Measurements from ENCODE around the gene ATP10B. TPM values are rescaled to one million over a fixed set of nuclear protein-coding genes. Genes with fewer than 3 reads are reported as not detected.

The ATP10B gene
- total and polyA plus RNA-seq, 2 of the 8 experiments (the other 6 are each of a cell fraction or from before 2014, with no cell fraction given) = 0.06 to 0.11 TPM

- no peak overlapping the region for H4K5ac ChIP-seq (ENCODE audit: insufficient read length, low read depth, low read length)
- H4K20me1 ChIP-seq (replicated peaks in 1 of 2; ENCODE audit: control insufficient read depth in 1 of 2, insufficient read depth in 2 of 2, low read length in 2 of 2) = no peaks in the 10 kb centered on the region
- H3K23me2 ChIP-seq (ENCODE audit: low read depth, low read length) = no peaks in the 10 kb centered on the region
- no peak overlapping the region for H3K9ac ChIP-seq (replicated peaks in 1 of 4; ENCODE audit: extremely low read depth in 1 of 4, low read depth in 3 of 4, low read length in 3 of 4)
- no peak overlapping the region for H3K4me2 ChIP-seq (ENCODE audit: insufficient read depth in 1 of 2, low read depth in 2 of 2, low read length in 2 of 2)
- H2BK20ac ChIP-seq (ENCODE audit: low read length) = no peak overlapping the region
- H2BK120ac ChIP-seq (replicated peaks; ENCODE audit: low read depth, low read length) = no peak overlapping the region
- H4K8ac ChIP-seq (ENCODE audit: extremely low read depth, insufficient read depth, low read length) = no peak overlapping the region
- no peaks in the 10 kb centered on the region for H3K9me3 ChIP-seq (ENCODE audit: insufficient read depth in 2 of 2, low read depth in 1 of 2, low read length in 1 of 2)
- H3K18ac ChIP-seq (ENCODE audit: extremely low read depth, low read length) = no peak overlapping the region
- POLR2A ChIA-PET (ENCODE audit: partially characterized antibody) = no interaction called here
- H2AK5ac ChIP-seq (ENCODE audit: low read depth, low read length) = no peak overlapping the region
- H2BK5ac ChIP-seq (ENCODE audit: low read depth, low read length) = no peak overlapping the region
- no peak overlapping the region for H2AFZ ChIP-seq (ENCODE audit: low read length)
- no peak overlapping the region for H3K4me3 ChIP-seq (ENCODE audit: extremely low read depth in 1 of 4, insufficient read depth in 2 of 4, low read depth in 3 of 4, low read length in 4 of 4)
- no peak overlapping the region for H3K27ac ChIP-seq (ENCODE audit: low read depth, low read length)
- H3K4me1 ChIP-seq (replicated peaks in 1 of 4; ENCODE audit: control insufficient read depth in 3 of 4, insufficient read depth in 4 of 4, low read length in 3 of 4) = no peaks in the 10 kb centered on the region
- H3K4ac ChIP-seq (replicated peaks; ENCODE audit: insufficient read length, low read depth, low read length) = no peak overlapping the region
- H3K56ac ChIP-seq (replicated peaks; ENCODE audit: insufficient read length, low read depth, low read length) = no peak overlapping the region
- H3K36me3 ChIP-seq (ENCODE audit: control insufficient read depth in 2 of 4, insufficient read depth in 4 of 4, low read length in 3 of 4) = no peaks in the 10 kb centered on the region
- no peak overlapping the region for H3K14ac ChIP-seq (ENCODE audit: insufficient read length)
- no peak overlapping the region for H2BK15ac ChIP-seq (ENCODE audit: low read length)
- DNase-seq (ENCODE audit: low read depth in 1 of 2, low spot score in 2 of 2) (no peak), FAIRE-seq (no peak)
- no peaks in the 10 kb centered on the region for H3K79me1 ChIP-seq (ENCODE audit: low read depth, low read length)
- CTCF ChIA-PET (ENCODE audit: partially characterized antibody) = interaction anchor here (1.0 to 1.6 kb wide), 2 partner anchors 75 to 76 kb away, joined by 3 to 9 read pairs; no protein-coding TSS in a partner anchor
- no peak overlapping the region for H3K23ac ChIP-seq (ENCODE audit: insufficient read length)
- no peaks in the 10 kb centered on the region for H3K79me2 ChIP-seq (ENCODE audit: control insufficient read depth in 1 of 2, insufficient read depth in 2 of 2, low read length in 2 of 2)
- H2BK12ac ChIP-seq (ENCODE audit: low read depth, low read length) = no peak overlapping the region
- 75% methylated on average over 2 of the region's 2 CpGs; no CpG with 5 or more reads in 1 of the 2 experiments for WGBS, 2 experiments (ENCODE audit: extremely low coverage in 1 of 2, insufficient coverage in 1 of 2, insufficient read length in 1 of 2, insufficient replicate concordance in 2 of 2, low coverage in 1 of 2, low lambda C conversion rate in 2 of 2, missing lambda C conversion rate in 1 of 2)
- no peak for TF ChIP-seq YY1 (IDR thresholded peaks at IDR 0.05; ENCODE audit: low read depth, low read length)
- TF ChIP-seq TAF7 (optimal IDR thresholded peaks at IDR 0.05; ENCODE audit: borderline replicate concordance, low read depth, low read length) = no peak
- TF ChIP-seq BCL11A (IDR thresholded peaks at IDR 0.05; ENCODE audit: low read depth in 2 of 2, low read length in 2 of 2) = no peak
- no peak for TF ChIP-seq KDM1A (IDR thresholded peaks at IDR 0.05; ENCODE audit: borderline replicate concordance, low read length)
- no peak for TF ChIP-seq MAX (IDR thresholded peaks at IDR 0.05)
- no peak for TF ChIP-seq NANOG (IDR thresholded peaks at IDR 0.05; ENCODE audit: insufficient read depth, low read depth, low read length, poor library complexity, severe bottlenecking)
- no peaks in the 10 kb centered on the region for H3K27me3 ChIP-seq (replicated peaks in 1 of 4; ENCODE audit: control insufficient read depth in 3 of 4, extremely low read depth in 1 of 4, insufficient read depth in 3 of 4, low read length in 3 of 4)
- no peak overlapping the region for H4K91ac ChIP-seq (replicated peaks; ENCODE audit: insufficient read length, low read length)
Measured at GRCh38 chr5:160514191-160514590, 337.8 kb downstream of the ATP10B start.

Measured in H1 (cell line).